HG03280 (cell line): ENCODE measurements around the gene SLC38A10.

Experiments used
- ATAC-seq: cut with Tn5 transposase; IDR thresholded peaks from one replicate; pipeline ENCODE4 v1.9.1; 2021; ENCODE audit warnings: mild to moderate bottlenecking, moderate library complexity; ENCODE audit not compliant: unreplicated experiment

SLC38A10 gene

DNA sequence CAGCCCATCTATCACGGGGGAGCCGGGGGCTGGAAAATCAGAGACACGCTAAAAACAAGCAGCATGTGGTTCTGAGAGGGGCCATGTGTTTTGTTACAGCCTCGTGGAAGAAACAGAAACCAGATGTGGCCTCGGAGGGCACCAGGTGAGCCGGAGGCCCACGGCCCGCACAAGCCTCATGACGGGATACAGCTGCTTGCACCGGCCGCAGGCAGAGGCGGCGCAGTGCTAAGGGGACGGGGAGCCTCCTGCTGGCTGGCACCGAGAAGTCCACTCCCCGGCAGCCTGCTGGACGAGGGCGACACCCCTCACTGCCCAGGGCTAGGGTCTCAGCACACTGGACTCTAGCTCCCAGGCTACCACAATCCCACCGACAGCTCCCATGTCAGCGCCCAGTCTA is 36.8 kb downstream of the SLC38A10 start:
- ATAC-seq: no peak

DNA sequence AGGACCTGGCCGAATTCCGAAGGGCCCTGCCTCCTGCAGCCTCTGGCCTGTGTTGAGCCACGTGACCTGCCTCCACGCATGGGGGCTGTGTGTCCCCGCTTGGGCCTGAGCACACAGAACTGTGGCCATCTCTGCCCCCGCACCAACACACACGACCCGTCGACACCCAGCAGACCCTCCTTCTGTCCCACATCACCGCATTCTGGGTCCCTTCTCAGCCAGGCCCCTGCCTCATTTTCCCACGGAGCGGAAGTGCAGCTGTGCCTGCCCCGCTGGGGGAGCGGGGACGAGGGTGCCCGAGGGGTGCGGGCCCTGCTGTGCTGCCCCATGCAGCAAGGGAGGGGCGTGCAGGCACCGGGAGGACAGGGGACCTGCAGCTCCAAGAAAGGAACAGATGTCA is 37.6 kb downstream of the SLC38A10 start:
- ATAC-seq: no peak

DNA sequence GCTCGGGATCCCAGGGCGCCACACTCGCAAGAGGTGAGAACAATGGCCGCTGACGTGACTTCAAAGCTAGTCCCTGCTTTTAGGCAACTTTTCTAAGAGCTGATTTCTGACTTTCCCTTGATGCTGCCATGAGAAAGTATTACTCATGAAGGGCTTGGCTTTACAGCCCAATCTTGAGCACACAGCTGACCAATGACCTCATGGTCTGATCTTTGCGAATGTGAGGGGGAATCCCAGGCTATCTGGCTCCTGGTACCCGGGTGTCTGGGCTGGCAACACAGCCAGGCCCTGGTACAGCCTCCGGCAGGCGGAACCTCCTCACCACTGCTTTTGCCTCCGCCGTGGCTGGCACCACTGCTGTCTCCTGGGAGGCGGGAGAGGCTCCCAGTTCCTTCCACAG is 38.5 kb downstream of the SLC38A10 start:
- no peak for ATAC-seq

DNA sequence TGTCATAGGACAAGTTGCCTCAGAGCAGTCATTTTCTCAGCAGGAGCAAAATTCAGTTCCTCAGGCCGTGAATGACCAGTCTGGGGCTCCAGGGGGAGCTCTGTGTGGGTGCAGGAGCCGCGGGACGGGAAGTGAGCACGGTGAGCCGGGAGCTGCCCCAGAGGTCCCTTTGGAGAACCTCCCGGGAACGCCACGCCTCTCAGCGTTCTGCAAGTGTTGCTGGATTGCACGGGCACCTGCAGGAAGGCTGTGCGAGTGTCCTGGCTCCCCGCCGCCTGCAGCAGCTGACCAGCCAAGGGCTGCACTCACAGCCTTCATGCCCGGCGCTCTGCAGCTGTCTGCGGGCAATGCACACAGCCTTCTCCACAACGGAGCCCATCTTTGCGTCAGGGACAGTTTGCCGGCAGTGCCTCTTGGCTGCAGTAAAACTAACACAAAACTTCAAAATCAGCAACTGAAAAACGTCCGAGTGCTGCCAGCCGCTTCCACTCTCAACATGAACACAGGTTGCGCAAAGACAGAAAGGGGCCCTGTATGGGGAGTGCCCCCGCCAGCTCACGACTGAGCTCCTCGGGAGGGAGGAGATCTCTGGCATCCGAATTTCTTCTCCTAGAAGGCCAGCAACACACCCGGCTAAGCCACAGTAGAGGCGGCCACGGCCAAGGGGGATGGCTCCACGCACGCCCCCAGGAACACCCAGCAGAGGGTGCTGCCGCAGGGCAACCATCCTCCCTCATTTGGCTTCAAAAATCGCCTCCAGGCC is 40.0 kb downstream of the SLC38A10 start:
- ATAC-seq: no peak

DNA sequence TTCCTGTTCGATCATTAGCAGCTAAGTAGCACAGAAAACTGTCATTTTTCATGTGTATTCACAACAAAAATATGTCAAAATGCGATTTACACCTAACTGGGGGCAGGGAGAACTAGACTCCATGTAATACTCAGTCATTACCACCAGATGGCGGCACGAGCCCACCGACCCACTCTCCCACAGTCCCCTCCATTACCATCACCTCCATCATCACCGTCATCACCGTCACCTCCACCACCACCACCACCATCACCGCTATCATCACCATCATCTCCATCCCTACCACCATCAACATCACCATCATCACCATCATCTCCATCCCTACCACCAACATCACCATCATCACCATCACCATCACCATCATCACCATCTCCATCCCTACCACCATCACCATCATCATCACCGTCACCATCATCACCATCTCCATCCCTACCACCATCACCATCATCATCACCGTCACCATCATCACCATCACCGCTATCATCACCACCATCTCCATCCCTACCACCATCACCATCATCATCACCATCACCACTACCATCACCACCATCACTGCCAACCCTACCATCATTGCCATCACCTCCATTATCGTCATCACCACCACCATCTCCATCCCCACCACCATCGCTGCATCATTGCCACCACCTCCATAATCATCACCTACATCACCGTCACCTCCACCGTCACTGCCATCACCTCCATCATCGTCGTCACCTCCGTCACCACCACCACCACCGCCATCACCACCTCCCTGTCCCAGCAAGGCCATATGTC is 41.6 kb downstream of the SLC38A10 start:
- ATAC-seq: no peak

DNA sequence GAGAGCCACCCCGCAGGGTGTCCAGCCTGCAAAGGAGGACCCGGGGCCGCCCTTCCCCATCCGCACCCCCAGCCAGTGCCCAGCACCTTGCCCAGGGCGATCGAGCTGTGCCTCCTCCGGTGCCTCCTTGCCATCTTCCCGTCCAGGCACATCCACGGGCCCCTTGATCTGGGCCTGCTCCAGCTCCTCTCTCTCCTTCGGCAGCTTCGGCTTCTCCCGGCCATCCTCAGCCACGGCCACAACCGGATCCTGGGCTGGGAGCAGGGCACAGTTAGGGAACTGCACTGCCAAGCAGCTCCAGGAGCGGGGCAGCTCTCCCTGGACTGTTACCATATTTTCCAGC is 42.1 kb downstream of the SLC38A10 start:
- no peak for ATAC-seq

DNA sequence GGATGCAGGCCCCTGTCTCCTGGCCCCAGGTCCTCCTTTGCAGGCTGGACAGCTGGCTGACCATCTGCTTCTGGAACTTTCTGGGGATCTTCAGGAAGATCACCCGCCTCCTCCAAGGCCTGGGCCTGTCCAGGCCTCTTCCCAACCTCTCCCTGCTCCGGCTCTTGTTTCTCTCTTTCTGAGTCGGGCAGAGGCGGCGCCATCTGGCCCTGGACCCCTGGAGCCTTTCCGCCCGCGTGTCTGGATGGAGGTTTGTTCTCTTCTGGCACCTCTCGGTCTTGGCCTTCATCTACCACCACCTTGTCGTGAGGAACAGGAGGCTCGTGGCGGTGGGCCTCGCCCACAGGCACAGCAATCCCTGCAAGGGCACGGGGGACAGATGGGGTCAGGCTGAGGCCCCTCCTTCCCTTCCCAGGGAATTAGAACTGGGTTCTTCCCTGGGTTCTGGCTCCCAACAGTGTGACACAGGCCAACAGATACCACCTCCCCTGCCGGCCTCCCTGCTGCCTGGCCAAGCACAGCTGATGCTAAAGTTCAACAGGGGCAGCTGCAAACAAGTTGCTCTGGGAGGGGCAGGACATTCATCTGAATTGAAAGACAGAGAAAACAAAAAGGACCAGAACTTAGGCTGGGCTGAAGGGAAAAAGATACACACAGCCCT is 42.7 kb downstream of the SLC38A10 start:
- ATAC-seq: no peak

DNA sequence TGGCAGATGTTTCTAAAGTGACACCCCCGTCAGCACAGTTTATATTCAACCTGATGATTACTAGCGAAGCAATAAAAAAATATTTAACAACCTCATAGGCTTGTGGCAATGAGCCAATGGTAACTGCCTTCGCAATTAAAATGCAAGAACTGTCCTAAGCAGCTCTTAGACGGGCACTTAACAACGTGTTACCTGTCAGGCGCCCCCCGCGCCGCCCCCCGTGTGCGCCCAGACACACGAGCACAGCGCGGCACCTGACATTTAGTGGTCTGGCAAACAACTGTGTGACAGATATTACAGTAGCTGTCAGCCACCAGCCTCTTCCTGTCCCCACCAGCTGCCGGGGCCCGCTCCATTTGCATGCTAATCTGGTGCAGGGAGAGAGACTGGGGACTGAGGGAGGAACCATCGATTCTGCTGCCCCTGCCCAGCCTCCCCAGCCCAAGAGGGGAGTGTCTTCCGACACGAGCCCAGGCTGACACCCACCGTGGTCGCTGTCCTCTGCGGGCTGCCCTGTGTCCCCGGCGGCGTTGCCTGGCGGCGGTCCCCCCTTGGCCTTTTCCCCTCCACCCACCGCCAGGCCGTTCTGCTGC is 43.3 kb downstream of the SLC38A10 start:
- ATAC-seq: no peak

DNA sequence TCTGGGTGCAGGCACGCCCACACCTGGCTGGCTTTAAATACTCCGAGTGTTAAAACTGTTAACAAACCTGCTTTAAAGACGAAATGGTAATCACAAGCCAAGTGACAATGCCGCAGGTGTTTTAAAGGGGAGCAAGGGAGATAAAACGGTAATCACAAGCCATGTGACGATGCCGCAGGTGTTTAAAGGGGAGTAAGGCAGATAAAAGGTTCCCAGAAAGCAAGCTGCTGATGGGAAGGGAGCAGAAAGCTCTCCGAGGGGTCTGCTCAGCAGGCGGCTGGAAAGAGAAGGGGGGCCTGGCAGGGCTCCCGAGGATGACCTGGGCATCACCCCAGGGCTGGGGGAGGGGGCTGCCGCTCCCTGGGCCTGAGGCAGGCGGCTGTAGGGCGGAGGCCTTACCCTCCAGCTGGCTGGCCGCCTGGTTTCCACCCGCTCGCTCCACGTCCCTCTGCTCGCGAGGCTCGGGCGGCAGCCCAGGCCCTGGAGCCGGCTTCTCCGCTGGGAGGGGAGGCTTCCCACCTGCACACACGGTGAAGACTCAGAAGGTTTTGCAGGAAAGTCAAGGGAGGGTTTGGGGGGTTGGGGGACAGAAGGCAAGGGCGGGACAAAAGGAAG is 43.9 kb downstream of the SLC38A10 start:
- ATAC-seq: no peak

DNA sequence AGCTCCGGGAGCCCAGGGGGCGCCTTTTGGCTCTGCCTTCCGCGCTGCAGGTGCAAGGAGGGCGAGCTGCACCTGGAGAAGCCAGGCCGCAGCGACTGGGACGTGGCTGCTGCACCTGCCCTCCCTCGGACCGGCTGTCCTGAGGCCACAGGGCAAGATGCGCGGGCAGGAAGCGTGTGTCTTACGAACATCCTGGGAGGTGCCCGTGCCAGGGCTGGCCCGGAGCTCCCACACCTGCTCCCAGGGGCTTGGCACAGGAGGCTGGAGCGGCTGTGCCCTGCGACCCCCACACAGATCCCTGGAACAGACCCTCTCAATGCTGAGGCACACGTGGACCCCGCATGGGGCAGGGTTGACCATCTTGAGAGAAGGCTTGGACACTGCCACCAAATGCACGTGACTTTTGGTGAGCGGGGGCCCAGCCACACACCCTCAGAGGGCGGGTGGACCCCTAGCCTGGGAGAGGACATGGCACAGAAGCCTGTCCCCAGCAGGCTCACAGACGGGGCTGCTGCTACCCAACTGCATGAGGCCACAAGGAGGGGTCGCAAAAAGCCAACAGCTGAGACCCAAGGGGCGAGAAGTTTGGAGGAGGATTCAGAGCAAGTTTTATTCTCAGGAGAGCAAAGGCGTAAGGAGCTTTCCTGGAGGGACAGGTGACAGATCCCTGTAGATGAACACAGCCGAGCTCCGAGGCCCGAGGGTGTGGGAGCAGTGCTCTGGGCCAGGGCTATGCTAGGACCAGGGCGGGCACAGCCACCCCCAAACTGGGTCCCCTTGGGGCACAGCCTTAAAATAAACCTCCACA is 44.6 kb downstream of the SLC38A10 start:
- no peak for ATAC-seq

DNA sequence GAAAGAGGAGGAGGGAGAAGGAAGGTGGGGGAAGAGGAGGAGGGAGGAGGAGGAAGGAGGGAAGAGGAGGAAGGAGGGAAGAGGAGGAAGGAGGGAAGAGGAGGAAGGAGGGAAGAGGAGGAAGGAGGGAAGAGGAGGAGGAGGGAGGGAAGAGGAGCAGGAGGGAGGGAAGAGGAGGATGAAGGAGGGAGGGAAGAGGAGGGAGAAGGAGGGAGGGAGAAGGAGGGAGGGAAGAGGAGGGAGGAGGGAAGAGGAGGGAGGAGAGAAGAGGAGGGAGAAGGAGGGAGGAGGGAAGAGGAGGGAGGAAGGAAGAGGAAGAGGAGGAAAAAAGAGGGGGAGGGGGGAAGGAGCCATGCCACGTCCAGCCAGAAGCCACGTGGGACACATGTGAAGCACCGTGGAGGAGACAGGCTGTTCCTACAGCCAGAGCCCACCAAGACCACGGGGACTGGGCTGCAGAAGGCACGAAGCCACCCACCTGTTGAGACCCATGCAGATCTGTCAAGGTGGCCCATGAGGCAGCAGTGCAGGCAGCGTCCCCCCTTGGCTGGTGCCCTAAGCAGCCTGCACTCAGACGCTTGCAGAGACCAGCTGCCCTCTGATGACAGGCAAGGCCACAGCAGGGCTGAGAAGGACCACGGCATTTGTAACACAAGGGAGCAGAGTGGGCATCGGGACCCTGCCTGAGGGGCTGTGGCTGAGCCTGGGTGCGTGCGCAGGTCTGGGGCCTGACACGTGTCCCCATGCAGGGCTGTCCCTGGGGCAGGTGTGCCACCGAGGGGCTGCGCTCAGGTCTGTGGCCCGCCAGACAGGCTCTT is 45.7 kb downstream of the SLC38A10 start:
- no peak for ATAC-seq

DNA sequence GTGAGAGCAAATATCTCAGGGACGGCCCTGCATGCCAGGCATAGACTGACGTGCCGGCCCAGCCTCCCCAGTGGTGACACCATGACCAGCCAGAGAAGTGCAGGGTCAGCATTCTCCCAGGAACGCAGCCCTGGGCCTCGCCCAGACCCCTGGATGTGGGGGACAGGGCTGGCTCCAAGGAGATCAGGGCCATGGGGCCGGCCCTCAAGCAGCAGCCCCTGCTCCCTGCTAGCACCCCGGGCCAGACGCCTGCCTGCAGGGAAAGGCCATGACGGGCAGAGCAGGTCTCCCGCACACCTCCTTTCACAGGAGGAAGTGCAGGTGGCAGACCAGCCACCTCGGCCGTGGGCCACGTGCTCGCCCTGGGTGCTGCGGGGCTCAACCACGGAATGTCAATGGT is 46.5 kb downstream of the SLC38A10 start:
- ATAC-seq: no peak

DNA sequence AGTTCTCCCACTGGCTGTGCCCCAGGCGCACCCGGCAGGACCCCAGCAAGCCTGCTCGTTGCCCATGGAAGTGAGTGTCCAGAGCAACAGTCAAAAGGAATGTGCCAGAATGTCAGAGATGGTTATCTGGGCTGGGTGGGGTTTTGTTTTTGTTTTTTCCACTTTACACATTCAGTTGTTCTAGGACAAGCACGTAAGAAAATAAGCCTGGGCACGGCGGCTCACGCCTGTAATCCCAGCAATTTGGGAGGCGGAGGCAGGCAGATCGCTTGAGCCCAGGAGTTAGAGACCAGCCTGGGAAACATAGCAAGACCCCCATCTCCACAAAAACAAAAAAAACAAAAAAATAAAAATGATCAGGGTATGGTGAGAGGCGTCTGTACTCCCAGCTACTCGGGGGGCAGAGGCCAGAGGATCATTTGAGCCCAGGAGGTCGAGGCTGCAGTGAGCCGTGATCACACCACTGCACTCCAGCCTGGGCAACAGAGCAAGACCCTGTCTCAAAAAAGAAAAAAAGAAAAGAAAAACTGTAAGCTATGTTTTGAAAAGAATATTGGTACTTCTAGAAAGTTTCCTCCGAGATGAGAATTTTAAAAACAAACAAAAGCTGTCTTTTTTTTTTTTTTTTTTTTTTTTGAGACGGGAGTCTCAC is 47.6 kb downstream of the SLC38A10 start:
- ATAC-seq: no peak

DNA sequence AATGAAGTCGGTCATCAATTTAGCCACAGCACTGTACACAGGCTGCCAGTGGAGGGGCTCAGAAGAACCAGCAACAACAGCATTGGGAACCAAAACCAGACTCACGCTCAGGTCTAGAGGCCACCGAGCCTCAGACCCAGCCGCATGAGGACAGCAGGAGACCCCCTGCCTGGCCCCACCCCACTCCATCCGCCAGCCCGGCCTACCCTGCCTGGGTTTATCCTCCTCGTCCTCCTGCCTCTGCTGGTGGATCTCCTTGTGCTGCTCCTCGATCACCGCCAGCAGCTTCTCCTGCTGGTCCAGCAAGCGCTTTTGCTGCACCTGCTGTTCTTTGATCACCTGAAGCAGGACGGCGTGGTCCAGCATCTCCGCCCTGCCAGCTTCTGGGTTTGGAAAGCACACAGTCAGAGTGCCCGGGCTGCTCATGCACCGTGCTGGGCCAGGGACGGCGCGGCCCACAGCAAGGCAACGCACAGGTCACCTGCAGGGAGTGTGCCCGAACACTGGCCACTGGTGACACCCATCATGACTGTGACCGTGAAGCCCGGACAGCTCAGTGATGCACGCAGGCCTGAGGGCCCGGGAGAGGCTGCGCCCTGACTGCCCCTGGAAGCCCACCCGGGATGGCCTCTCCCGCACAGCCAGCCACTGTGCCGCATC is 48.3 kb downstream of the SLC38A10 start:
- no peak for ATAC-seq

DNA sequence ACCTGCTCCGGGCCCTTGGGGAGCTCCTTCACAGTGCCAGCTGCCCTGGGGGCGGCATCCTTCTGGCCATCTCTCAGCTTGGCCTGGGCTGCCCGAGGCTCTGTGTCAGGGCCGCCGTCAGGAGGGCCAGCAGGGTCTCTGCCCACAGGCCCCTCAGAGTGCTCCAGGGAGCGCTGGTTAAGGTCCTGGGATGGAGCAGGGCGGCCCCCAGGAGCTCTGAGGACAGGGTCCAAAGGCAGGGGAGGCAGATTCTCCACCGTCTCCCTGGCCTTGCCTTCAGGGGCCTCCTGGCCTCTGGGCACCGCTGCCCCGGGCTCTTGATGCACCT is 48.8 kb downstream of the SLC38A10 start:
- no peak for ATAC-seq

DNA sequence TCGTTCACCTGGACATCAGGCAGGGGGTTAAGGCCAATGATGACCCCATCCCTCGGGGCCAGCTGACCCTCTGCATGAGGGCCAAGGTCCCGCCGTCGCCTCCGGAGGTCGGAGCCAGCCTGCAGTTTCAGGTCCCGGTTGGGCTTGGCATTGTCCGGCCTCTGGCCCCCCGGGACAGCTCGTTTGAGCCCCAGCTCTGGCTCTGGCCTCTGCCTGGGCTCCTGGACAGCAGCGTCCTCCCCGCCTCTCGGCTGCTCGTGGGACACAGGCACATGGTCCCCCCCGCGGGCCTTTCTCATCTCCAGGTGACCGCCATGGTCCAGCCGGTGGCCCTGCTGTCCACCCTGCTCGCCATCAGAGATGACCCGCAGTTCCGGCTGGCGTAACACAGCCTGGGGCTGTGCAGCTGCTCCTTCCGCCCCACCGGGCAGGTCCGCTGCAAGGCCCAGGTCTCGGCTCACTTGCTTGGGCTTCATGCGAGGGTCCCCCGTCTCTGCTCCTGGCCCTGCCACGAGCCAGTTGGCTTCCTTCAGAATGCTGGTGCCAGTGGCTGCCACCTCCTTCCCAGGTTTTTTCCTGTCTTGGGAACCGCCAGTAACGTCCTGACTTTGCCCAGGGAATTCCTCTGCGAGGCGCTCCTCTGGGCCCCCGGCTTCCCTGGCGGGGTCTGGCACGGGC is 49.3 kb downstream of the SLC38A10 start:
- ATAC-seq: no peak

DNA sequence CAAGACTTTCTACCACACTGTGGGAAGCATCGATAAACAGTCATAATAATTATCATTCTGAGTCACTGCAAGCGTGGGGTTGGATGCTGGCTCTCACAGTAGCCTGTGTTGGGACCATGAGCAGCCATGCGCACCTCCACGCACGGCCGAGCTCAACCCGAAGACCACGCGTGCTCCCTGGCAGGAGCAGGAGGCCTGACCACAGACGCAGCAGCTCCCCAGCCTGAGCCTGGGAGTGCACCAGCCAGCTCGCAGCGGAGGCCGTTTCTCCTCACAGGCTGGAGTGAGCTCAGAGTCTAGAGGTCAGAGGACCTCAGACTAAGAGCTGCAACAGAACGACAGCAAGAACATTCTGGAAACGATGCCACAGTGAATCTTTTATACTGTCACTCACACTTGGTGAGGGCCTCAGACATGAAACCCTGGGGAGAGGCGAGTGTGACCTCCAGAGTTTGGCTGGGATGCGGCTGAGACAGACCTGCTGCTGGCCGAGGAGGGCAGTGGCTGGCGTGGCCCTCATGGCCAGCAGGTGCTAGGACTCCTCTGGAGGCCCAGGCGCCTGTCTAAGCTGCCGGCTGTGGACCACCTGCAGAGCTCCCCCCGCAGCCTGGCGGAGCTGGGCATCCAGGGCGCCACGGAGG is 50.0 kb downstream of the SLC38A10 start:
- no peak for ATAC-seq
